Measurements from ENCODE around the gene S100A9.

GRCh38 chr1:153310526-153310925, 47.1 kb upstream of the S100A9 start:
- TF ChIP-seq CTCF (conservative IDR thresholded peaks at IDR 0.05 in 1 of 2, IDR thresholded peaks at IDR 0.05 in 1 of 2; ENCODE audit: extremely low read depth in 1 of 2, insufficient read depth in 1 of 2, low read depth in 1 of 2, low read length in 2 of 2): no peak
- no peak for TF ChIP-seq EZH2 (IDR thresholded peaks at IDR 0.05; ENCODE audit: borderline replicate concordance, low read length)
